Osteoblast (primary cell): ENCODE data around the gene ZDHHC11. TPM values are rescaled to one million over a fixed set of nuclear protein-coding genes. Genes with fewer than 3 reads are reported as not detected.
A peak's percentile ranks its signal among the peaks of the same experiment; 100 is the strongest.
"Not testable (repeated sequence)": the region's sequence is repeated elsewhere in the genome, so short reads cannot be mapped to it uniquely, and the experiment has no call there.

Experiments used
- DNase-seq: peaks from one replicate; pipeline ENCODE4 v3.0.0; 2011; ENCODE audit warnings: low spot score, mixed read lengths; ENCODE audit not compliant: insufficient read length; ENCODE audit errors: missing footprints
- H2AFZ ChIP-seq: 2 replicates; pipeline ENCODE4 v1.6.0; 2011; ENCODE audit warnings: mild to moderate bottlenecking, low read length
- H3K27ac ChIP-seq: 2 replicates; pipeline ENCODE4 v1.5.1; 2011; ENCODE audit warnings: mild to moderate bottlenecking, low read depth, low read length, moderate library complexity
- H3K27me3 ChIP-seq: 2 replicates; pipeline ENCODE4 v1.6.0; 2012; ENCODE audit warnings: mild to moderate bottlenecking, control low read depth, inconsistent platforms, low read length, moderate library complexity; ENCODE audit not compliant: insufficient read depth
- H3K36me3 ChIP-seq: 2 replicates; pipeline ENCODE4 v1.5.1; 2011; ENCODE audit warnings: mild to moderate bottlenecking, low read length, control low read depth, moderate library complexity; ENCODE audit not compliant: insufficient read depth
- H3K4me1 ChIP-seq: 2 replicates; pipeline ENCODE4 v1.5.1; 2011; ENCODE audit warnings: mild to moderate bottlenecking, low read length, control low read depth, moderate library complexity; ENCODE audit not compliant: insufficient read depth
- H3K4me2 ChIP-seq: 2 replicates; pipeline ENCODE4 v1.6.0; 2011; ENCODE audit warnings: mild to moderate bottlenecking, low read length; ENCODE audit not compliant: insufficient read depth
- H3K4me3 ChIP-seq: fragments of 200-600 bp; sonication (generic); 3 replicates; pipeline ENCODE4 v1.5.1; 2012; ENCODE audit warnings: mild to moderate bottlenecking, low read length, inconsistent platforms; ENCODE audit not compliant: insufficient read depth
- H3K79me2 ChIP-seq: 2 replicates; pipeline ENCODE4 v1.6.0; 2012; ENCODE audit warnings: mild to moderate bottlenecking, low read length, control low read depth, inconsistent platforms; ENCODE audit not compliant: insufficient read depth
- H3K9me3 ChIP-seq: 2 replicates; pipeline ENCODE4 v1.5.1; 2011; ENCODE audit warnings: low read depth, low read length, control low read depth
- H4K20me1 ChIP-seq: 2 replicates; pipeline ENCODE4 v1.6.0; 2012; ENCODE audit warnings: mild to moderate bottlenecking, low read length, control low read depth; ENCODE audit not compliant: insufficient read depth
- CTCF ChIP-seq: IDR thresholded peaks from 2 replicates; pipeline ENCODE4 v1.5.1; 2011; ENCODE audit warnings: mild to moderate bottlenecking, low read depth, low read length, moderate library complexity; ENCODE audit errors: extremely low read depth
- total RNA-seq: library from RNA; depleted of rRNA; stranded (reverse); fragments of >200 nt; gene quantifications from 2 replicates; pipeline ENCODE4 v1.2.3, GENCODE V29; 2012

The ZDHHC11 gene
- total RNA-seq, 1 donor, result 1.8 TPM

- H4K20me1 ChIP-seq, result peaks cover 38% of the 10 kb centered on the region
- H2AFZ ChIP-seq, result no peak overlapping the region
- H3K36me3 ChIP-seq, result peaks cover 70% of the 10 kb centered on the region
- DNase-seq, result peak; percentile 80
- TF ChIP-seq CTCF, result no peak
- no peaks in the 10 kb centered on the region for H3K4me1 ChIP-seq
- H3K4me2 ChIP-seq, result no peak overlapping the region
- H3K27ac ChIP-seq, result no peak overlapping the region
- H3K9me3 ChIP-seq, result no peaks in the 10 kb centered on the region
- H3K27me3 ChIP-seq, result no peaks in the 10 kb centered on the region
- H3K79me2 ChIP-seq, result peaks cover 67% of the 10 kb centered on the region
- no peak overlapping the region for H3K4me3 ChIP-seq
Observed at GRCh38 chr5:882253-883183, 31.7 kb upstream of the ZDHHC11 start.

DNA sequence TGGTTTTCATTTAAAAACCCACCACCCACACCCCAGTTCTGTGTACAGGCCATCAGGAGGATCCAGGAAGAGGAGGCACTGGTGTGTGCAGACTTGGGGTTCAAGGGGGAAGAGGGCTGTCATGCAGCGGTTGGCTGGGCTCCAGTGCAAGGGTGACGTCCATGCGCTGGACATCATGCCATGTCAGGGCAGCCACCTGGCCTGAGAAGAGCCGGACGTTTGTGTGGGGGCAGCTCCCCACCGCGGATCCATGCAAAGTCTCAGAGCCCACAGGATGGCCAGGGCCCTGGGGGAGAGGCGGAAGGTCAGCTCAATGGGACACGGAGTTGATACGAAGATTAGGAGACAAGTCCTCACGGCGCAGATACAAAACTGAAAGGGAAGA, 30.8 kb upstream of the ZDHHC11 start:
- Histone ChIP-seq H3K79me2 (peaks cover 58% of the 10 kb centered on the region), H3K4me1 (no peaks in the 10 kb centered on the region), H2AFZ (no peak overlapping the region), H3K27ac (no peak overlapping the region), H4K20me1 (peaks cover 32% of the 10 kb centered on the region), H3K4me2 (no peak overlapping the region), H3K36me3 (peaks cover 69% of the 10 kb centered on the region), H3K9me3 (no peaks in the 10 kb centered on the region), H3K27me3 (no peaks in the 10 kb centered on the region), H3K4me3 (no peak overlapping the region)
- no peak for TF ChIP-seq CTCF
- DNase-seq, result peak; percentile 56

GRCh38 chr5:880816-881550, 30.2 kb upstream of the ZDHHC11 start:
- Histone ChIP-seq H3K4me1 (no peaks in the 10 kb centered on the region), H3K27me3 (no peaks in the 10 kb centered on the region), H3K36me3 (peaks cover 68% of the 10 kb centered on the region), H3K27ac (no peak overlapping the region), H3K4me2 (no peak overlapping the region), H3K4me3 (no peak overlapping the region), H4K20me1 (peaks cover 32% of the 10 kb centered on the region), H2AFZ (no peak overlapping the region), H3K9me3 (no peaks in the 10 kb centered on the region), H3K79me2 (peaks cover 52% of the 10 kb centered on the region)
- no peak for TF ChIP-seq CTCF
- peak; percentile 87 for DNase-seq

GRCh38 chr5:878677-879076, 27.9 kb upstream of the ZDHHC11 start:
- H3K27ac ChIP-seq, H3K4me2 ChIP-seq, H3K4me3 ChIP-seq, DNase-seq, H3K9me3 ChIP-seq, H3K27me3 ChIP-seq, H3K4me1 ChIP-seq, H2AFZ ChIP-seq: not testable (repeated sequence)
- H4K20me1 ChIP-seq, result peaks cover 18% of the 10 kb centered on the region
- H3K36me3 ChIP-seq, result peaks cover 65% of the 10 kb centered on the region
- peaks cover 33% of the 10 kb centered on the region for H3K79me2 ChIP-seq
